Hematopoietic multipotent progenitor cell treated with erythropoietin and hydrocortisone succinate and interleukin-3 and kit ligand, for 17 days (in vitro differentiated cells): Measurements from ENCODE around the gene BABAM2.

Source experiments
- DNase-seq: peaks from one replicate; pipeline ENCODE4 v3.0.0-alpha.2; 2015; ENCODE audit warnings: low spot score

The BABAM2 gene

GRCh38 chr2:28209261-28209691 is 318.7 kb downstream of the BABAM2 start:
- DNase-seq, result no peak

GRCh38 chr2:28209864-28210263 is 319.3 kb downstream of the BABAM2 start:
- DNase-seq, result no peak

GRCh38 chr2:28210535-28210934 is 320.0 kb downstream of the BABAM2 start:
- DNase-seq, result no peak

- no peak for DNase-seq
Measured at GRCh38 chr2:28216331-28216730, 325.8 kb downstream of the BABAM2 start.

DNA sequence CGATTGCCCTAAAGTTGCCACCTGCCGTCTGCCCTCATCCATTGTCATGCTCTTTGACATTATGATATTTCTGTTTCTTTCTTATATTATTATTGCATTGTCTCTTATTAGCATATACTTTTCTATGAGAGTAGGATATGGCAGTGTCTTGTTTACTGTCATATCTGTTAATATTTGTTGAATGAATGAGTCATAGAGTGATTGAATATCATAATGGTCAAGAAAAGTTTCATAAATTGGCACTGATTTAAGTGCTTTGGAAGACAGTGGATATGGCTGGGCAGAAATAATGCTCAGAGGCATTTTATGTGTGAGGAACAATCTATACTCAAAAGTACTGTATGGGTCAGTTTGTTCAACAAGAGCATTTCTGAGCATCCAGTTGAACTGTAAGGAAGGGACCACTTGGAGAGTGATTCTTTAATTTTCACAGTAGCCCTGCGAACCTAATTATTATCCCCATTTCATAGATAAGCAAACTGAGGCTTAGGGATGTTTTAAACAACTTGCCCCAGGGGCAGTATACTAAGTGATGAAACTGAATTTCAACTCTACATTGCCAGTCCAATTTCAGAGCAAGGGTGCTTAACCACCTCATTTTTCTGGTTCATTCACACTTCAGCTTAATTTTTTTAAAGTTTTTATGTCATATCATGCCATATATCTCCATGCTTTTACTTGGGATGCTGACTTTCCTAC is 326.7 kb downstream of the BABAM2 start:
- DNase-seq, result no peak

DNA sequence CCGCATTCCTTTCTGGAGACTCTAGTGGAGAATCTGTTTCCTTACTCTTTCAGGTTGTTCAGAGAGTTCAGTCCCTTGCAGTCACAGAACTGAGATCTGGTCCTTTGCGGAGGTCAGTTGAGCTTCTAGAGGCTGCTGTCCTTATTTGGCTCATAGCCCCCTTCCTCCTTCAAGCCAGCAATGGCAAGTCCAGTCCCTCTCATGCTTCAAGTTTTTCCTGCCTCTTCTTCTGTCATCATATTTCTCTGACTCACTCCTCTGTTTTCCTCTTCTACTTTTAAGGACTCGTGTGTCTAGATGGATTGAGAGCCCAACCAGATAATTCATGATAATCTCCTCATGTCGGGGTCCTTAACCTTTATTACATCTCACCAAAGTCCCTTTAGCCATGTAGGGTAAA is 328.6 kb downstream of the BABAM2 start:
- no peak for DNase-seq

DNA sequence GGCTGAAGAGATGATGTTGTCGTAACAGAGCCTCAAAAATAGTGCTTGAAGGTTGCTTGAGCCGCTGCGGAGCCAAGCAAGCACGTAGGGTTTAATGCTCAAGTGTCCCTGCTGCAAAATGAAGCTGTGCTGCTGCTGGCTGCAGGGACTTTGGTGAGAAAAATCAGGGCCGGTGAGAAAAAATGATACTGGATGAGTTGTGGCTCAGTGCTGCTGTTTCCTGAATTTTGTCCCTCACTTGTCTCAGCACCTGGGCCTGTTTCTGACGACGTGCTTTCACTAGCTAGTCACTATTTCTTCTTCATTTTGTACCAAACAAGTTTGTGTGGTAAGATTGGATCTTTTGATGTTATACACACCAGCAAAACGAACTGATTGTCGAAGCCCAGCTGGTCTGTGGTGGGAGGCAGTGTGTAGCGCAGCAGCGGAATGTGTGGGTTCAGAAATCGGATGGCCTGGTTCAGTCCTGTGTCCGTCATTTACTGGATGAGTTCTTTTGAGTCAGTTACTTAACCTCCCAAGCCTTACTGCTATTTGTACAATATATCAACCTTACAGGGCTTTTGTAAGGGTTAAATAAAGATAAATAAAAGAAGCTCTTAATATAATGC is 329.3 kb downstream of the BABAM2 start:
- DNase-seq, result no peak

DNA sequence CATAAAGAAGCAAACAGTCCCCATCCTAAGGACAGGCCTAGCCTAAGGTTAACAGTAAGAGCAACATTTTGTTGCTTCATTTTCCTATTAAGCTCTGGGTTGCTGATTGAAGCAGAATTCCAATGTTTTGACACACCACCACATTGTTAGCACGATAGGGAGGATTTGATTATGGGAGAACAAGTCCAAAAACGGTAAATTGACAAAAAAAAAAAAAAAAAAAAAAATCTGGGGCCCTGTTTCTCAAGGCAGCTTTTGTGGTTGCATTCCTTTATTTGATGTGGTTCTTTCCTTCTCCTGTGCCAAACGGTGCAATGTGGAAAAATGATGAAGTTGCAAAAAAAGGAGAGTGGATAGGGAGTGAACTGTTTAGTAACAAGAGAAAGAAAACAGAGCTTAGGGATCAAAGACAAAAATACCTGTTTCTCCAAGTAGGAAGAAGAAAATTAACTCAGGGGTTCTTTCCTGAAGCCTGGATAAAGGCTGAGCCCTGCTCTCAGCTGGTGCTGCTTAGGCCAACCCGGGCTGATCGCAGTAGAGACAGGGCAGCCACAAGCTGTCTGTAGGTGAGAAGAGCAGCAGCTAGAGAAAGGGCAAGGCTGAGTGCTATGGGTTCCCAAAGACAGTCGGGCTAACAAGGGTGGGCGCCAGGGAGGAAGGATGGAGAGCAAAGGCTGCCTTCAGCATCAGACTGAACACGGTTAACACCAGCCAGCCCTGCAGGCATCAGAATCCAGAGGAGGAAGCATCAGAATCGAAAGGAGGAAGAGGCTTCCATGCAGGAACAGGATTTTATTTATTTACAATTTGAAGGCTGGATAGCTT is 334.3 kb downstream of the BABAM2 start:
- no peak for DNase-seq

DNA sequence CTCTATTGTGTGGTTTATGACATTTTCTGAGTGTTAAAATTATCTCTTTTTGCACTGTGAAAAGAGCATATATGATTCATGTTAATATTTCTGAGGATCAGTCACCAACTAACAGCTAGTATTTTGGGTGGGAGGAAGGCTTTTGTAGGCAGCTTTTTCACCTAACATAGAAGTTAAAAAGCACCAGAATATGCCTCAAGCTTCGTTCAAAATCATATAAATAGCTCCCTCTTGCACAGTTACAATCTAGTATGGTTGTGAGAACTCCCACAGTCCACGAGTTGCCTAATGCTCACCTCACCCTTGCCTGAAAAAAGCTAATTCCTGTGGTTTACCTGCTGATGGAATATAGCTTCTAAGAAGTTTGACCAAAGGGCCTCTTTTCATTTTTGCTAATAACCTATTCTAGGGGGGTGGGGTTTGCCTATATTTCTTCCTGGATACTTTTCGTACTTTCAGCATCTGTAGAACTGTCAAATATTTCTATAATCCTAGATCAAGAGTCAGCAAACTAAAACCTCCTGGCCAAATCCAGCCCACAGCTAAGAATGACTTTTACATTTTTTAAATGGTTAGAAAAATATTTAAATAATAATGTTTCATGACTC is 335.0 kb downstream of the BABAM2 start:
- DNase-seq, result no peak

GRCh38 chr2:28226558-28226957 is 336.0 kb downstream of the BABAM2 start:
- DNase-seq, result no peak

GRCh38 chr2:28227498-28227897 is 337.0 kb downstream of the BABAM2 start:
- no peak for DNase-seq

DNA sequence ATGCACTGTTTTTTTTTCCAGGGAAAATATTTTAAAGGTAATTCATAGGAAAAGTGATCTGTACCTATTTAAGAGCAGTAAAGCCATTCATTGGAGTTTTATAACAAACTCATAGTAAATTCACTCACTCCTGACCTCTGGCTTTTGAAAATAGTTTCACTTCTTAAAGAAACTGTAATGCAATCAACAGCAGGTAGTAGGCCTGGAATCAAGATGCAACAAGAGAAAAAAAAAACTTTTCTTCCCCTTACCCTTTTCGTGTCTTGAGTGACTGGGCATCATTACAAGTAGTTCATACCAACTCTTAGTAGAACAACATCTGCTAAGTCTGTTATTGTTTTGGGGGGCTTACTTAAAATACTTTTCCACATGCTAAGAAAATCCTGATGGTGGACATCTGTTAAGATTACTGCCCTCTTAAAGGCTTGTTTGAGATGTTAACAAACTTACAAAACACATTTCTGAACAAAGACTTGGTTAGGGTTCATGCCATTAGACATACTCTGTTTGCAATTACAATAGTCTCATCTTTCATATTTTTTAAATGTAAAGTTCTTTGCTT is 338.0 kb downstream of the BABAM2 start:
- DNase-seq, result no peak

DNA sequence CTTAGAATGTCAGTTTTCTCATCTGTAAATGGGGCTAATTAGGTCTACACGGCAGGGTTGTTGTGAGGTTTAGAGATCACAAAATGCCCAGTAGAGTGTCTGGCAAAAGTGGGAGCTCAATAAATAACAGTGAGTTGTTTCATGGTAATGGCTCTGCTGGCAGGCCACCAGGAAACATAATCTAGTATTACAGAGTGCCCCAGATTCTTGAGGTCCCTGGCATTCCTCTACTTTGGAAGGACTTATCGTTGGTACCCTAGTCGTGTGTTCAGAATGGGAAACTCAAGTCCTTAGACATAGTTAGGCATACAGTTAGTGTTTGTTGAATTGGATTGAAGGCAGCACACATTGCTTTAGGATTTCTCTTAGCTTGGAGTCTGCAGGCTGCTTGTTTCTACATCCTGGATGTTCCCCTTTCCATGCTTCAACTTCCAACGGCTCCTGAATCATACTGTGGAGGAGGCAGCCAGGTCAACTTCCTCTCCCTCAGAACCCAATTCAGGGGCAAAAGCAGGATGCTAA is 340.6 kb downstream of the BABAM2 start:
- DNase-seq, result no peak

DNA sequence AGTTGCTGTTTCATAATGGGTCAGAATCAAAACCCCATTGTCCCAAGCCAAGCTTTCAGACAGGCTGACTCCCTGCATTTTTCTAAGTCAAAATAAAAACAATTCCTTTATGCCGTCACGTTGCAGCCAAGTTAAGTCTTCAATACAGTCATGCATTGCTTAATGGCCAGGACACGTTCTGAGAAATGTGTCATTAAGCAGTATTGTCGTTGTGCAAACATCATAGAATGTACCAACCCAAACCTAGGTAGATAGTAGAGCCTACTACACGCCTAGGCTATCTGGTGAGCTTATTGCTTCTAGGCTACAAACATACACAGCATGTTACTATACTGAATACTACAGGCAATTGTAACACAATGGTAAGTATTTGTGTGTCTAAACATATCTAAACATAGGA is 341.8 kb downstream of the BABAM2 start:
- DNase-seq, result no peak

DNA sequence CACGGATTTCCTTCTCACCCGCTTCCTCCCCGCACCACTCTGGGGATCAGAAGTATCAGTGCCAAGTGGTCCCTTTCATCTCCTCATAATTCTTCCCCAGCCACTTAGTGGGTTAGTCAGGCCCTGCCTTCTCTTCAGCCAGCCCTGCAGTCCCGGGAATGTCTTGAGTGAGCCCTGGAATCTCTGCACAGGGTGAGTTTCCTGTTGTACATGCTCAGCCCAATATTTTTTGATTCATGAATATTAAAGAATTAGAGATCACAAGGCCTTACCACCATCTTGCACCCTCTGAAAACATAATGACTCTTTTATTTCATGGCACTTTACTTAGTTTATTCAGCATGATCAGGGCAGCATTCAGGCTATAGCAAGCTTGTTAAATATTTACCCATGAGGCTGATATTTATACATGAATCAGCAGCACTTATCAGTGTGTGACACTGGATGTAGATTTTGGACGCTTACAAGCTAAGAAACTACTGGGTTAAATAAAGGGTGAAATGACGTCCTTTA is 342.7 kb downstream of the BABAM2 start:
- DNase-seq, result no peak

- DNase-seq, result no peak
Measured at GRCh38 chr2:28234807-28235206, 344.3 kb downstream of the BABAM2 start.

DNA sequence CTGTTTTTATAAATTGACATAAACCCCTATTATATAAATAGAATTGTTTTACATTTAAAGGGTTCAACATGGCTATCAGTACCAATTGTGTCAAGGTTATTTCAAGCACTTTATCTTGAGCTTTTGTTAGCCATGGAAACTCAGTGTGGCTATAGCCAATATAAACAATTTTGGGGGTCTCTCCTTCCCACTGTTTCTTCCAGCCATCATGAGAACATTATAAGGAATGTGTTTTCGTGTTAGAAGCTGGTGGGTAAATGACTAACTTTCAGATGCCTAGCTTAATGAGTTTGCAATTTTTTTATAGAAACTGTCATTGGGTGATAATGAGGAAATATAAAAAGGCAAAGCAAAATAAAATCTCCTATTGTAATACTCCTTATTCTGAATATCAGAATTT is 348.7 kb downstream of the BABAM2 start:
- DNase-seq, result no peak

DNA sequence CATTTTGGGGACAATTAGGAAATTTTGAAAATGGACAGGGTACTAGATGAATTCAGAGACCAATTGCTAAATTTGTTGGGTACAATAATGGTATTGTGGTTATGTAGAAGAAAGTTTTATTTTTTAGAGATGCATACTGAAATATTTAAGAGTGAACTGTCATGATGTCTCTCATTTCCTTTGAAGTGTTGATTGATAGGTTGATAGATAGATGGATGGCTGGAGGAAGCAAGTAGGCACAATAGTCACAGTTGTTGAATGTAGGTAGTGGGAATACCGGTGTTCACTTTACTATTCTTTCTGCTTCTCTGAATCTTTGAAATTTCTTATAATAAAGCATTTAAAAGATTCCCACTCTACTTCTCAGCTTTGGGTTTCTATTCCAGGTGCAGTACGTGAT is 350.4 kb downstream of the BABAM2 start:
- no peak for DNase-seq

- DNase-seq, result no peak
Measured at GRCh38 chr2:28247290-28247689, 356.8 kb downstream of the BABAM2 start.

DNA sequence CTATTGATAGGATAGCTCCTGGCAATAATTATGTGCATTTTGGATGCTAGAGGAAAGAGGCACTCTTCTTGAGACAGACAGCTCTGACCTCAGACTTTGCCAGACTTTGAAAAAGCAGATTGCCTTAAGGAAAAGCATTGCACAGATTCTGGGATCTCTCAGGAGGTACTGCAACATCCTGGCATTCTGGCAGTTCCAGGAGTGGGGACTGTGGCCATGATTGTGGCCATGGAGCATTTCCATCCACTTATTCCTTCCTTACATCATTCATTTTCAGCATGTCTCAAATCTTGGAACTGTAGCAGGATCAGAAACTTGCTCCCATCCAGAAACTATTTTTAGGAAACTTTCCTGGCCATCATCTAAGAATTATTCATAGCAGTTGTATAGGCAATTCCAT is 357.2 kb downstream of the BABAM2 start:
- no peak for DNase-seq

- no peak for DNase-seq
Measured at GRCh38 chr2:28248511-28248910, 358.0 kb downstream of the BABAM2 start.

- DNase-seq, result no peak
Measured at GRCh38 chr2:28250006-28250405, 359.5 kb downstream of the BABAM2 start.
